Measurements from ENCODE around the gene SSPN.

SSPN gene

GRCh38 chr12:26187014-26187798 lies 8.2 kb upstream of the SSPN start:
- no peak for DNase-seq

- DNase-seq = no peak
These were observed 7.2 kb upstream of the SSPN start for GRCh38 chr12:26188127-26188526.

GRCh38 chr12:26188641-26189040 lies 6.7 kb upstream of the SSPN start:
- no peak for DNase-seq

- DNase-seq = no peak
These were observed 3.2 kb upstream of the SSPN start for GRCh38 chr12:26192142-26192541.

- no peak for DNase-seq
These were observed 1.8 kb upstream of the SSPN start for GRCh38 chr12:26193539-26193938.

GRCh38 chr12:26195641-26196420 lies 458 bp downstream of the SSPN start:
- no peak for DNase-seq

GRCh38 chr12:26196421-26196716 lies 996 bp downstream of the SSPN start:
- no peak for DNase-seq

GRCh38 chr12:26197832-26198231 lies 2.5 kb downstream of the SSPN start:
- DNase-seq = no peak

- DNase-seq = no peak
These were observed 3.4 kb downstream of the SSPN start for GRCh38 chr12:26198742-26199141.

- no peak for DNase-seq
These were observed 7.9 kb downstream of the SSPN start for GRCh38 chr12:26203167-26203780.

GRCh38 chr12:26204612-26205289 lies 9.4 kb downstream of the SSPN start:
- DNase-seq = no peak

- no peak for DNase-seq
These were observed 9.9 kb downstream of the SSPN start for GRCh38 chr12:26205298-26205697.

GRCh38 chr12:26205941-26206340 lies 10.6 kb downstream of the SSPN start:
- no peak for DNase-seq

- no peak for DNase-seq
These were observed 16.0 kb downstream of the SSPN start for GRCh38 chr12:26211331-26211730.

- DNase-seq = no peak
These were observed 17.0 kb downstream of the SSPN start for GRCh38 chr12:26212396-26212795.

- DNase-seq = no peak
These were observed 17.6 kb downstream of the SSPN start for GRCh38 chr12:26212988-26213387.

- DNase-seq = no peak
These were observed 18.7 kb downstream of the SSPN start for GRCh38 chr12:26214121-26214520.

- DNase-seq = no peak
These were observed 24.4 kb downstream of the SSPN start for GRCh38 chr12:26219736-26220135.

GRCh38 chr12:26224657-26225056 lies 29.3 kb downstream of the SSPN start:
- no peak for DNase-seq

GRCh38 chr12:26226122-26226521 lies 30.7 kb downstream of the SSPN start:
- no peak for DNase-seq

GRCh38 chr12:26226629-26227360 lies 31.4 kb downstream of the SSPN start:
- no peak for DNase-seq

GRCh38 chr12:26227361-26227745 lies 32.0 kb downstream of the SSPN start:
- DNase-seq = no peak

- no peak for DNase-seq
These were observed 34.5 kb downstream of the SSPN start for GRCh38 chr12:26229910-26230309.
